ENCODE data around the gene WDR18.

WDR18 gene

DNA sequence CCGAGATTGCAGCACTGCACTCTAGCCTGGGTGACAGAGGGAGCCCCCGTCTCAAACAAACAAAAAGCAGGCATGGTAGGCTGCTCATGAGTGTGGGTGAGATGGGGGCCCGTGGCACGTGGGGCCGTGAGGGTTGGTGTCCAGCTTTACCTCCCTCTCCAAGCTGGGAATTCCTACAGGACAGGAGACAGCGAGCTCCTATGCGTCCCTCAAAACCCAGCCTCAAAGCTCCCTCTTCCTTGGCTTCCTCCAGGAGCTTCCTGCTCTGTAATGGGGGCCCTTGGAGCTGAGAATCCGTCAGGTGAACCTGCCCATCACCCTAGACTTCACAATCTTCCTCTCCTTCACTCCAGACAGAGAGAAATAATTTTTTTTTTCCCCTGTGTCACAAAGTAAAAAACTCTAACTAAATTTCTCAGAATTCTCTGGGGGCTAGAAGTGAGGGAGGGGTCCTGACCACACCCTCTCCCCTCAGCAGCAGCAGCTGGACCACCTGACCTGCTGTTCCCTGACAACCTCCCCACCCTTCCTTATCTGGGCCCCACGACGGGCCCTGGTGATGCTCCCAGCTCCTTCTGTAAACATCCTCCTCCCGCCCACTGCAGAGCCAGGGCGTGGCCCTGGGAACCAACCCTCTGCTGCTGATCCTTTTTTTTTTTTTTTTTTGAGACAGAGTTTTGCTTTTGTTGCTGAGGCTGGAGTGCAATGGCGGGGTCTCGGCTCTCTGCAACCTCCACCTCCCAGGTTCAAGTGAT is 22.1 kb upstream of the WDR18 start:
- TF ChIP-seq, protein P1, sequence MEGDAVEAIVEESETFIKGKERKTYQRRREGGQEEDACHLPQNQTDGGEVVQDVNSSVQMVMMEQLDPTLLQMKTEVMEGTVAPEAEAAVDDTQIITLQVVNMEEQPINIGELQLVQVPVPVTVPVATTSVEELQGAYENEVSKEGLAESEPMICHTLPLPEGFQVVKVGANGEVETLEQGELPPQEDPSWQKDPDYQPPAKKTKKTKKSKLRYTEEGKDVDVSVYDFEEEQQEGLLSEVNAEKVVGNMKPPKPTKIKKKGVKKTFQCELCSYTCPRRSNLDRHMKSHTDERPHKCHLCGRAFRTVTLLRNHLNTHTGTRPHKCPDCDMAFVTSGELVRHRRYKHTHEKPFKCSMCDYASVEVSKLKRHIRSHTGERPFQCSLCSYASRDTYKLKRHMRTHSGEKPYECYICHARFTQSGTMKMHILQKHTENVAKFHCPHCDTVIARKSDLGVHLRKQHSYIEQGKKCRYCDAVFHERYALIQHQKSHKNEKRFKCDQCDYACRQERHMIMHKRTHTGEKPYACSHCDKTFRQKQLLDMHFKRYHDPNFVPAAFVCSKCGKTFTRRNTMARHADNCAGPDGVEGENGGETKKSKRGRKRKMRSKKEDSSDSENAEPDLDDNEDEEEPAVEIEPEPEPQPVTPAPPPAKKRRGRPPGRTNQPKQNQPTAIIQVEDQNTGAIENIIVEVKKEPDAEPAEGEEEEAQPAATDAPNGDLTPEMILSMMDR (IDR thresholded peaks at IDR 0.05; ENCODE audit: borderline replicate concordance, insufficient read depth, low read depth, low read length) = no peak
- no peak overlapping the region for H3K4me3 ChIP-seq (ENCODE audit: low read depth, low read length)

DNA sequence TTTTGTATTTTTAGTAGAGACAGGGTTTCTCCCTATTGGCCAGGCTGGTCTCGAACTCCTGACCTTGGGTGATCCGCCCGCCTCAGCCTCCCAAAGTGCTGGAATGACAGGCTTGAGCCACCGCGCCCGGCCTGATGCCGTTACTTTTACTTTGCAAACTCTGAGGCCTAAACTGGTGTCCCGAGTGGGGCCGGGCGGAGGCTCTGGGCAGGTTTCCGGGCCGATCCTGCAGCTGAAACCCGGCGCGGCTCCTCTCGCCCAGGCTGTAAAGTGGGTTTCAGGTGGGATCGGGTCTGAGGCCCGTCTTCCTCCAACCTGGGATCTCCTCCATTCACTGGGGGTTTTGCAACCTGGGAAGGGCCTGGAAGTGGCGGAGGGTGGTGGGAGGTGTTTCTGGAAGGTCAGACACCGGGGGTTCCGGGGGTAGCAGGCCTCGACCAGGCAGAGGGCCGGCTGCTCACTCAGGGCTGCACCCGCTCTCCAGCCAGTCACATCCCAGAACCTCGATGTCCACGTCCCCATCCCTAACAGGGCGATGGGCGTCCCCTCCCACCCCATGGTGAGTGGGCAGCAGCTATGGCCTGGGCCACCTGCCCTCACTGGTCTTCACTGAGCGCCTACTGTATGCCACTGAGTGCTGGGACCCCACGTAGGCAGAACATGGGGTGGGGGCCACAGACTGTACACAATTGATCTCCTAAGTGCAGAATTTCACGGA is 21.3 kb upstream of the WDR18 start:
- no peak overlapping the region for H3K4me3 ChIP-seq (ENCODE audit: low read depth, low read length)
- TF ChIP-seq, protein P1 (IDR thresholded peaks at IDR 0.05; ENCODE audit: borderline replicate concordance, insufficient read depth, low read depth, low read length) = no peak

DNA sequence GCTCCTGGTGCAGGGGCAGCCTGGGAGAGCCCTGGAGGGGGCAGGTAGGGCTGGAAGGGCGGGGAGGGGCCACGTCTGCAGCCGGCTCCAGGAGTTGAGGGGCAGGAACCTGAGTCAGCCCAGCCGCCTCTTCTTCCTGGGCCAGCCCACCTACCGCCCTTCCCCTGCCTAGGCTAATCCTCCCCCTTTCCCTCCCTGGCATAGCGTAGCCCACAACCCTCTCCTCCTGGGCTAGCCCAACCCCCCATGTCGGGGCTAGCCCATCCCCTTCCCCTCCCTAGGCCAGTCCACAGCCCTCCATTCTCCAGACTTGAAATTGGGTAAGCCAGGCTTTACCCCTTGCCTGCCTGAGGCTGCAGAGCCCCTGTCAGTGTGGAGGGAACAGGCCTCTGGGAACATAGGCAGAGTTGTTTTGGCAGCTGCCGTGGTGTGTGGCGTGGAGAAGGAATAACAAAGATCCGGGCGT is 20.6 kb upstream of the WDR18 start:
- H3K4me3 ChIP-seq (ENCODE audit: low read depth, low read length) = no peak overlapping the region
- TF ChIP-seq, protein P1 (IDR thresholded peaks at IDR 0.05; ENCODE audit: borderline replicate concordance, insufficient read depth, low read depth, low read length) = no peak

DNA sequence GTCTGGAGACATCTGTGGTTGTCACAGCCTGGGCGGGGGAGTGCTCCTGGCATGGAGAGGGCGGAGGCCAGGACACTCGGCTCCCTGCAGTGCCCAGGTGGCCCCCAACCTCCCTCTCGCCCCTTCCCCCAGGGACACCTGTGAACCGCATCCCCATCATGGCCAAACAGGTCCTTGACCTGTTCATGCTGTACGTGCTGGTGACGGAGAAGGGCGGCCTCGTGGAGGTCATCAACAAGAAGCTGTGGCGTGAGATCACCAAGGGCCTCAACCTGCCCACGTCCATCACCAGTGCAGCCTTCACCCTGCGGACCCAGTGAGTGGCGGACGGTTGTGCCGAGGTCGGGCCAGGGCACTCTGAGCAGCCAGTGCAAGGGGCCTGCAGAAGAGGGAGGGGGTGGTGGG is 20.0 kb upstream of the WDR18 start:
- TF ChIP-seq, protein P1 (IDR thresholded peaks at IDR 0.05; ENCODE audit: borderline replicate concordance, insufficient read depth, low read depth, low read length) = no peak
- H3K4me3 ChIP-seq (ENCODE audit: low read depth, low read length) = no peak overlapping the region

DNA sequence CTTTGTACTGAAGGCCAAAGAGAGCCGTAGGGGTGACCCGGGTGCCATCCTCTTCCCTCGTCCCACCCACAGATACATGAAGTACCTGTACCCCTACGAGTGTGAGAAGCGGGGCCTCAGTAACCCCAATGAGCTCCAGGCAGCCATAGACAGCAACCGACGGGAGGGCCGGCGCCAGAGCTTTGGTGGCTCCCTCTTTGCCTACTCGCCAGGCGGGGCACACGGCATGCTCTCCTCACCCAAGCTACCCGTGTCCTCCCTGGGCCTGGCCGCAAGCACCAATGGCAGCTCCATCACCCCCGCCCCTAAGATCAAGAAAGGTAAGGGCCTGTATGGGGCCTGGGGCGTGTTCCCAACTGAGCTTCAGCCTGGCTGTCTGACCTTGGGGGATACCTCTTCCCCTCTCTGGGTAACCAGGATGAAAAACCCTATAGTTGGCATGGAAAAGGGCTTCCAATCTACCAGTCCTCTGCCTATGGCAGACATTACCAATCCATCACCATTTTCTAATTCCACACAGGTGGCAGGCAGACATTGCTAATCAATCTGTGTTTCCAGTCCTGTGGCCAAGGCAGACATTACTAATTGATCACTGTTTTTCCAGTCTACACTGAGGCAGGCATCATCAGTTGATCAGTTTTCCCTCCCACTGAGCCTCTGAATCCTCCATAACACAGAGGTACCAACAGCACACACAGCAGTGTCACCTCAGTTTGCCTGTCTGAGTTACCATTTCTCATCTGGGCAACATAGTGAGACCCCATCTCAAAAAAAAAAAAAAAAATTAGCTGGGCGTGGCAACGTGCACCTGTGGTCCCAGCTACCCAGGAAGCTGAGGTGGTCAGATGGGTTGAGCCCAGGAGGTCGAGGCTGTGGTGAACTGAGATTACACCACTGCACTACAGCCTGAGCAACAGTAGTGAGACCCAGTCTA is 19.1 kb upstream of the WDR18 start:
- TF ChIP-seq, protein P1 (IDR thresholded peaks at IDR 0.05; ENCODE audit: borderline replicate concordance, insufficient read depth, low read depth, low read length) = no peak
- no peak overlapping the region for H3K4me3 ChIP-seq (ENCODE audit: low read depth, low read length)

DNA sequence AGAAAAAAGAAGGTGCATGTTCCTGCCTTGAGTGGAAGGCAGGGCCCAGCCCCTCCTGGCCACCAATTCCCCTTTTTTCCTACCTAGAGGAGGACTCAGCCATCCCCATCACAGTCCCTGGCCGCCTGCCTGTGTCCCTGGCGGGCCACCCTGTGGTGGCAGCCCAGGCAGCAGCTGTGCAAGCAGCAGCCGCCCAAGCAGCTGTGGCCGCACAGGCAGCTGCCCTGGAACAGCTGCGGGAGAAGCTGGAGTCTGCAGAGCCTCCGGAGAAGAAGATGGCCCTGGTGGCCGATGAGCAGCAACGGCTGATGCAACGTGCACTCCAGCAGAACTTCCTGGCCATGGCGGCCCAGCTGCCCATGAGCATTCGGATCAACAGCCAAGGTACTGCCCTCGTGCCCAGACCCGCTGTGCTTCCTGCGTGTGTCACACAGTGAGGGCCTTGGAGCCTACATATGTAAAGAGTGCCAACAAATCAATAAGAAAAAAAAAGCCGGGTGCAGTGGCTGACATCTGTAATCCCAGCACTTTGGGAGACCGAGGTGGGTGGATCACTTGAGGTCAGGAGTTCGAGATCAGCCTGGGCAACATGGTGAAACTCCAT is 17.6 kb upstream of the WDR18 start:
- TF ChIP-seq, protein P1 (IDR thresholded peaks at IDR 0.05; ENCODE audit: borderline replicate concordance, insufficient read depth, low read depth, low read length) = no peak

More for the DNA sequence above, 17.6 kb upstream of the WDR18 start:
- H3K4me3 ChIP-seq (ENCODE audit: low read depth, low read length) = no peak overlapping the region

Data from GM12875 (cell line).